GM11168 (cell line): Measurements from ENCODE around the gene FAM227B.

Experiments
- in situ Hi-C: fragments of 300-500 bp; cut with MboI; formaldehyde crosslinking; loops from one replicate; pipeline ENCODE4 v1.12.0; 2022; ENCODE audit warnings: low sequenced_read_pairs; ENCODE audit not compliant: unreplicated experiment

Gene FAM227B

GRCh38 chr15:49315391-49315823, 305.2 kb downstream of the FAM227B start:
- in situ Hi-C loops = no loop called here

GRCh38 chr15:49314716-49315115, 305.9 kb downstream of the FAM227B start:
- in situ Hi-C loops = no loop called here

- in situ Hi-C loops = no loop called here
These were observed 307.0 kb downstream of the FAM227B start for GRCh38 chr15:49313650-49314049.

- in situ Hi-C loops = no loop called here
These were observed 310.7 kb downstream of the FAM227B start for GRCh38 chr15:49309889-49310288.

- in situ Hi-C loops = no loop called here
These were observed 311.9 kb downstream of the FAM227B start for GRCh38 chr15:49308686-49309085.

- in situ Hi-C loops = no loop called here
These were observed 314.1 kb downstream of the FAM227B start for GRCh38 chr15:49306551-49306950.

GRCh38 chr15:49303003-49303402, 317.6 kb downstream of the FAM227B start:
- in situ Hi-C loops = no loop called here

GRCh38 chr15:49301562-49301961, 319.1 kb downstream of the FAM227B start:
- in situ Hi-C loops = no loop called here

GRCh38 chr15:49300856-49301255, 319.8 kb downstream of the FAM227B start:
- in situ Hi-C loops = no loop called here

- in situ Hi-C loops = no loop called here
These were observed 323.0 kb downstream of the FAM227B start for GRCh38 chr15:49297584-49297983.

GRCh38 chr15:49296258-49296657, 324.4 kb downstream of the FAM227B start:
- in situ Hi-C loops = no loop called here

- in situ Hi-C loops = no loop called here
These were observed 326.7 kb downstream of the FAM227B start for GRCh38 chr15:49293941-49294340.

- in situ Hi-C loops = no loop called here
These were observed 330.4 kb downstream of the FAM227B start for GRCh38 chr15:49290191-49290590.

- in situ Hi-C loops = no loop called here
These were observed 332.2 kb downstream of the FAM227B start for GRCh38 chr15:49288391-49288790.

GRCh38 chr15:49287481-49287880, 333.1 kb downstream of the FAM227B start:
- in situ Hi-C loops = no loop called here

- in situ Hi-C loops = no loop called here
These were observed 333.8 kb downstream of the FAM227B start for GRCh38 chr15:49286649-49287404.

GRCh38 chr15:49282366-49282765, 338.3 kb downstream of the FAM227B start:
- in situ Hi-C loops = no loop called here

GRCh38 chr15:49279521-49280456, 340.8 kb downstream of the FAM227B start:
- in situ Hi-C loops = no loop called here

- in situ Hi-C loops = no loop called here
These were observed 341.9 kb downstream of the FAM227B start for GRCh38 chr15:49278751-49279150.
